GM12872 (cell line): ENCODE data around the gene PGBD1.

Source experiments
- TF ChIP-seq, protein P1 (sequence below): IDR thresholded peaks from 3 replicates; pipeline ENCODE4 v1.5.1; 2011; ENCODE audit warnings: low read depth, mild to moderate bottlenecking, low read length, moderate library complexity; ENCODE audit not compliant: insufficient read depth

The PGBD1 gene

DNA sequence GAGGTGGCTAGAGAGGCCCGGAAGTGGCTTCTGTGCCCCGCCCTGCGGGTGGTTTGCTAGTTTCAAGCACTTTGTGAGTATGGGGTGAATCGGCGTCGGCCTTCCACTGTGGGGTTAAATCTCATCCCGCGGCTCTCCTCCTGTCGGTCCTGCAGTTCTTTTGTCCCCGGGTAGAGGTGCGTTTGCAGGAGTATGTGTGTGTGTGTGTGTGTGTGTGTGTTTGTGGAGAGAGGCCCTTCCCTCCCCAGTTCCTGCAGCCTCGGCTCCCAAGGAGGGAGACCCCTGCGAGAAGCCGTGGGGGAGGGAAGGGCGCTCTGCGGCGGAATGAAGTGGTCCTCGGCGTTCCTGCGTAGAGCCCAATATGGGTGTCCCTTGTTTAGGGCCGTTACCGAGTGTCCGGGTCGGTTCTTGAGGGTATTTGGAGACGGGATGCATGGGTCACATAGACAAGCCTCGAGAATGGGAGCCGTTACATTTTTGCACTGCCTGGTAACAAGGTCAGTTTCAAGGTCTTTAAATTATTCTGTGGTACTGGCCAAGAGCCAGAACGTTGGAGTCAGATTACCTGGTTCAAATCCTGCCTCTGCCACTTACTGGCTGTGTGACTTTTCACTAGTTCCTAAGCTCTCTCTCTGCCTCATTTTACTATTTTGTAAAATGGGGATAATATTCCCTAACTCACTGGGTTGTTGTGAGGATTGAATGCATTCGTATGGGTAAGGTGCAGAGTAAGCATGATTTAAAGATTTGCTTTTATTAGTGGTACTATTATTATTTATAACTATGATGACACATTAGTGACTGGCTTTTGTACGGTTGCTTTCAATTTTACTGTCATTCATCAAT, 68.7 kb downstream of the PGBD1 start, which contains the start of gene ZKSCAN3:
ZKSCAN3 (plus strand) TSS at position 56 of the 846 bp plus-strand sequence. CDS start 9,640 bp downstream, outside the sequence.
- TF ChIP-seq, protein P1, sequence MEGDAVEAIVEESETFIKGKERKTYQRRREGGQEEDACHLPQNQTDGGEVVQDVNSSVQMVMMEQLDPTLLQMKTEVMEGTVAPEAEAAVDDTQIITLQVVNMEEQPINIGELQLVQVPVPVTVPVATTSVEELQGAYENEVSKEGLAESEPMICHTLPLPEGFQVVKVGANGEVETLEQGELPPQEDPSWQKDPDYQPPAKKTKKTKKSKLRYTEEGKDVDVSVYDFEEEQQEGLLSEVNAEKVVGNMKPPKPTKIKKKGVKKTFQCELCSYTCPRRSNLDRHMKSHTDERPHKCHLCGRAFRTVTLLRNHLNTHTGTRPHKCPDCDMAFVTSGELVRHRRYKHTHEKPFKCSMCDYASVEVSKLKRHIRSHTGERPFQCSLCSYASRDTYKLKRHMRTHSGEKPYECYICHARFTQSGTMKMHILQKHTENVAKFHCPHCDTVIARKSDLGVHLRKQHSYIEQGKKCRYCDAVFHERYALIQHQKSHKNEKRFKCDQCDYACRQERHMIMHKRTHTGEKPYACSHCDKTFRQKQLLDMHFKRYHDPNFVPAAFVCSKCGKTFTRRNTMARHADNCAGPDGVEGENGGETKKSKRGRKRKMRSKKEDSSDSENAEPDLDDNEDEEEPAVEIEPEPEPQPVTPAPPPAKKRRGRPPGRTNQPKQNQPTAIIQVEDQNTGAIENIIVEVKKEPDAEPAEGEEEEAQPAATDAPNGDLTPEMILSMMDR: no peak

GRCh38 chr6:28351087-28351486, 69.7 kb downstream of the PGBD1 start:
- TF ChIP-seq, protein P1: no peak

DNA sequence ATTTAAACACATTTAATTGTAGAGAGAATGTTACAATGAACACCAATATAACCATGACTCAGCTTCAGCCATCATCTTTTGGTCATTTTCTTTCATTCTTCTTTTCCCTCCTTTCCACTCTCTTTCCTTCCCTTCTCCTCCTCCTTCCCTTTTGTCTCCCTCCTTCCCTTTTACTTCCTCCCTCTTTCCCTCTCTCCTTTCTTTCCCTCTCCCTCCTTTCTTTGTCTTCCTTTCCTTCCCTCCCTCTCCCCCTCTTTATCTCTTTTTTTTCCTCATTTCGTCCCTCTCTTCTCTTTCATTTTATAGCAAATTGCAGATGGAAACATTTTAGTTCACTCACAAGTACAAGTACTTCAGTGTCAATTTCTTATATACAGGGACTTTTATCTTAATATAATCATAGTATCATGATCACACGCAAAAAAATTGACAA, 70.1 kb downstream of the PGBD1 start:
- TF ChIP-seq, protein P1: no peak
